HepG2 (cell line): Measurements from ENCODE around the gene MAP3K19. TPM values are rescaled to one million over a fixed set of nuclear protein-coding genes. Genes with fewer than 3 reads are reported as not detected.
A peak's percentile ranks its signal among the peaks of the same experiment; 100 is the strongest.

ENCODE experiments used
- CBX1 ChIP-seq: IDR thresholded peaks from one replicate; pipeline ENCODE4 v1.6.1; 2016; ENCODE audit warnings: antibody characterized with exemption, low read depth
- CEBPB ChIP-seq: IDR thresholded peaks from 2 replicates; pipeline ENCODE4 v1.6.1; 2011; ENCODE audit warnings: low read depth, low read length, improper control_type of control experiment, borderline replicate concordance
- DDIT3 ChIP-seq: sonication (generic); formaldehyde crosslinking; IDR thresholded peaks from 2 replicates; pipeline ENCODE4 v1.4.0; 2020; ENCODE audit warnings: mild to moderate bottlenecking, missing genetic modification reagents
- FIP1L1 ChIP-seq: fragments of 200-400 bp; formaldehyde crosslinking; IDR thresholded peaks from 2 replicates; pipeline ENCODE4 v1.6.1; 2018; ENCODE audit warnings: low read depth, mild to moderate bottlenecking, low read length, moderate library complexity, borderline replicate concordance; ENCODE audit not compliant: insufficient read depth
- NFRKB ChIP-seq: fragments of 450-650 bp; IDR thresholded peaks from 2 replicates; pipeline ENCODE4 v1.6.1; 2017
- PLRG1 ChIP-seq: fragments of 450-650 bp; conservative IDR thresholded peaks from 2 replicates; pipeline ENCODE4 v1.6.1; 2016
- TBX3 ChIP-seq: fragments of 450-650 bp; IDR thresholded peaks from 2 replicates; pipeline ENCODE4 v1.6.1; 2017; ENCODE audit warnings: antibody characterized with exemption, mild to moderate bottlenecking, inconsistent platforms, borderline replicate concordance
- THAP9 ChIP-seq: sonication (generic); formaldehyde crosslinking; IDR thresholded peaks from 2 replicates; pipeline ENCODE4; 2020; ENCODE audit warnings: missing genetic modification reagents, mild to moderate bottlenecking, borderline replicate concordance
- ZBTB37 ChIP-seq: sonication (generic); formaldehyde crosslinking; IDR thresholded peaks from 2 replicates; pipeline ENCODE4 v1.4.0; 2020; ENCODE audit warnings: mild to moderate bottlenecking, missing genetic modification reagents
- ZHX2 ChIP-seq, 2 experiments: sonication (generic) in 1 of 2; formaldehyde crosslinking in 1 of 2; IDR thresholded peaks; 2 replicates each; pipeline versions ENCODE4 v1.6.1 to v1.9.0; 2014 to 2022; ENCODE audit warnings: antibody characterized with exemption in 1 of 2, borderline replicate concordance in 1 of 2, inconsistent platforms in 1 of 2, low read depth in 1 of 2, missing genetic modification reagents in 1 of 2
- ZMYM3 ChIP-seq: sonication (generic); formaldehyde crosslinking; IDR thresholded peaks from 2 replicates; pipeline ENCODE4 v1.5.1; 2020; ENCODE audit warnings: mild to moderate bottlenecking, missing genetic modification reagents
- ZNF138 ChIP-seq: sonication (generic); formaldehyde crosslinking; IDR thresholded peaks from 2 replicates; pipeline ENCODE4 v1.5.0; 2020; ENCODE audit warnings: mild to moderate bottlenecking, low read depth, missing genetic modification reagents
- ZNF337 ChIP-seq: sonication (generic); formaldehyde crosslinking; IDR thresholded peaks from 2 replicates; pipeline ENCODE4 v1.5.1; 2020; ENCODE audit warnings: missing genetic modification reagents, low read depth, mild to moderate bottlenecking, borderline replicate concordance
- ZNF512 ChIP-seq: sonication (generic); formaldehyde crosslinking; IDR thresholded peaks from 2 replicates; pipeline ENCODE4 v1.4.0; 2020; ENCODE audit warnings: mild to moderate bottlenecking, missing genetic modification reagents
- ZNF772 ChIP-seq: sonication (generic); formaldehyde crosslinking; IDR thresholded peaks from 2 replicates; pipeline ENCODE4 v1.5.0; 2020; ENCODE audit warnings: mild to moderate bottlenecking, missing genetic modification reagents
- polyA plus RNA-seq, 8 experiments: library from polyadenylated mRNA; depleted of rRNA in 3 of 8; stranded (reverse) in 7 of 8; unstranded in 1 of 8; fragments of >200 nt; fragmentation: Illumina TruSeq in 4 of 8; extraction: Trizol in 4 of 8; gene quantifications; 2 replicates each; pipeline versions ENCODE4 v1.2.1 to v1.2.3, GENCODE V29; 2011 to 2016; ENCODE audit warnings: low read depth in 4 of 8, missing spikeins in 1 of 8, mixed read lengths in 1 of 8; ENCODE audit not compliant: insufficient read depth in 1 of 8
- total RNA-seq, 5 experiments: library from RNA; depleted of rRNA; stranded (reverse); fragments of >200 nt; fragmentation: Illumina TruSeq; extraction: Trizol; gene quantifications; 2 replicates each; pipeline ENCODE4 v1.2.3, GENCODE V29; 2016; ENCODE audit warnings: low read depth in 1 of 5

MAP3K19 gene
- total and polyA plus RNA-seq, 2 of the 13 experiments (the other 11 are each of a cell fraction or from before 2014, with no cell fraction given): not detected

GRCh38 chr2:134918526-134919340 is 128.5 kb downstream of the MAP3K19 start, which contains the start of gene CCNT2 (continued):
- TF ChIP-seq ZBTB37 (0 out of 2 replicates have a peak, but pooled peaks have one; percentile 17), ZMYM3 (no peak; the same call in 1 of the 2 replicates), ZNF512 (no peak), PLRG1 (no peak), TBX3 (peak; percentile 84), CEBPB (peak; percentile 84), NFRKB (peak; percentile 90), ZHX2 (IDR thresholded peaks at IDR 0.05; ENCODE audit: low read depth) (peak; percentile 81; the same call in 1 of the 2 replicates), ZHX2 (CRISPR knock-in tag; IDR thresholded peaks at IDR 0.05; ENCODE audit: borderline replicate concordance) (0 out of 2 replicates have a peak, but pooled peaks have one; percentile 52), CBX1 (no peak), DDIT3 (CRISPR knock-in tag) (no peak), ZNF138 (CRISPR knock-in tag) (no peak; the same call in 1 of the 2 replicates), ZNF772 (peak; percentile 76), THAP9 (CRISPR knock-in tag) (peak; percentile 89; the same call in 1 of the 2 replicates), FIP1L1 (no peak), ZNF337 (CRISPR knock-in tag) (no peak)
